HFFc6 (cell line): ENCODE measurements around the gene NEK2. TPM values are rescaled to one million over a fixed set of nuclear protein-coding genes. Genes with fewer than 3 reads are reported as not detected.
A peak's percentile ranks its signal among the peaks of the same experiment; 100 is the strongest.
"Not testable (repeated sequence)": the region's sequence is repeated elsewhere in the genome, so short reads cannot be mapped to it uniquely, and the experiment has no call there.

Experiments
- DNase-seq: peaks from one replicate; pipeline ENCODE4 v3.0.0-alpha.2; 2018
- H3K27ac Mint-ChIP-seq: 2 replicates; pipeline ENCODE4 v1.8.0; 2020; ENCODE audit warnings: mild to moderate bottlenecking, mixed read lengths
- H3K27me3 Mint-ChIP-seq: 2 replicates; pipeline ENCODE4 v1.8.0; 2021; ENCODE audit warnings: mild to moderate bottlenecking, moderate library complexity, mixed read lengths; ENCODE audit not compliant: insufficient read depth
- H3K36me3 Mint-ChIP-seq: 2 replicates; pipeline ENCODE4 v1.8.0; 2021; ENCODE audit warnings: low read depth, mixed read lengths
- H3K4me1 Mint-ChIP-seq: 2 replicates; pipeline ENCODE4 v1.8.0; 2020; ENCODE audit warnings: low read depth, mixed read lengths
- H3K4me3 Mint-ChIP-seq: 2 replicates; pipeline ENCODE4 v1.8.0; 2020; ENCODE audit warnings: mild to moderate bottlenecking, moderate library complexity, mixed read lengths
- H3K9me3 Mint-ChIP-seq: 2 replicates; pipeline ENCODE4 v1.8.0; 2020; ENCODE audit warnings: mild to moderate bottlenecking, mixed read lengths
- CTCF ChIP-seq: fragments of 200-600 bp; sonication (generic); IDR thresholded peaks from 2 replicates; pipeline ENCODE4 v1.5.0; 2021; ENCODE audit warnings: antibody characterized with exemption, mild to moderate bottlenecking
- long read RNA-seq: library from polyadenylated mRNA; unstranded; transcript quantifications from one replicate; pipeline ENCODE4 v2.0.0, GENCODE V29; 2019
- total RNA-seq, 6 experiments: library from RNA; stranded (reverse); fragmentation: NEBNext Ultra II Directional; extraction: Animal tissue kit (Norgen Biotek cat#: 25700); gene quantifications; 2 replicates in 1 of 6; 3 replicates in 5 of 6; pipeline ENCODE4 v1.2.3, GENCODE V29; 2021

The NEK2 gene
- total RNA-seq: 10 to 100 TPM; 10.2 to 28.6 (median 26.8) TPM
- long read RNA-seq, transcript NEK2-202 (8 exons, 2,131 nt): major isoform, 7 of 13 reads
- long read RNA-seq, partial matches to known transcripts: 2 of 13 reads
- long read RNA-seq, other reads (novel, unspliced or antisense): 3 of 13 reads

GRCh38 chr1:211675230-211676105 lies at the start of gene NEK2:
NEK2 (minus strand) TSS chr1:211675621; CDS start chr1:211675479, 142 bp downstream.
- peaks cover 5% of the 10 kb centered on the region; the same call in 1 of the 2 replicates for H3K36me3 Mint-ChIP-seq
- peaks cover 46% of the 10 kb centered on the region for H3K4me1 Mint-ChIP-seq
- H3K9me3 Mint-ChIP-seq: no peaks in the 10 kb centered on the region
- TF ChIP-seq CTCF: 0 out of 2 replicates have a peak, but pooled peaks have one; percentile 3
- peak; percentile 92 for DNase-seq
- peak within 1 kb of the TSS; percentile 88 for H3K27ac Mint-ChIP-seq
- H3K27me3 Mint-ChIP-seq: peaks cover 2% of the 10 kb centered on the region; the same call in 1 of the 2 replicates
- peak within 1 kb of the TSS; percentile 97 for H3K4me3 Mint-ChIP-seq

GRCh38 chr1:211724687-211725196 lies 49.3 kb upstream of the NEK2 start:
- H3K36me3 Mint-ChIP-seq: no peaks in the 10 kb centered on the region
- DNase-seq: no peak
- H3K4me3 Mint-ChIP-seq: no peak overlapping the region
- H3K9me3 Mint-ChIP-seq: no peaks in the 10 kb centered on the region
- 0 out of 2 replicates have a peak, but pooled peaks cover 4% of the 10 kb centered on the region for H3K4me1 Mint-ChIP-seq
- no peak overlapping the region for H3K27ac Mint-ChIP-seq
- H3K27me3 Mint-ChIP-seq: peaks cover 11% of the 10 kb centered on the region
- TF ChIP-seq CTCF: no peak

- Mint-ChIP-seq H3K9me3 (no peaks in the 10 kb centered on the region), H3K27ac (no peak overlapping the region), H3K4me3 (no peak overlapping the region), H3K4me1 (0 out of 2 replicates have a peak, but pooled peaks cover 4% of the 10 kb centered on the region), H3K27me3 (peaks cover 17% of the 10 kb centered on the region), H3K36me3 (no peaks in the 10 kb centered on the region)
- no peak for TF ChIP-seq CTCF
- no peak for DNase-seq
Observed at GRCh38 chr1:211723273-211723672, 47.9 kb upstream of the NEK2 start.

- H3K27ac Mint-ChIP-seq: no peak overlapping the region
- H3K36me3 Mint-ChIP-seq: no peaks in the 10 kb centered on the region
- TF ChIP-seq CTCF: no peak
- no peak overlapping the region for H3K4me3 Mint-ChIP-seq
- no peak for DNase-seq
- no peaks in the 10 kb centered on the region for H3K9me3 Mint-ChIP-seq
- 0 out of 2 replicates have a peak, but pooled peaks cover 4% of the 10 kb centered on the region for H3K4me1 Mint-ChIP-seq
- H3K27me3 Mint-ChIP-seq: peaks cover 20% of the 10 kb centered on the region
Observed at GRCh38 chr1:211722277-211723175, 47.1 kb upstream of the NEK2 start.

- not testable (repeated sequence) for H3K27ac Mint-ChIP-seq, H3K4me1 Mint-ChIP-seq, H3K36me3 Mint-ChIP-seq, H3K4me3 Mint-ChIP-seq, DNase-seq, H3K9me3 Mint-ChIP-seq
- H3K27me3 Mint-ChIP-seq: peaks cover 17% of the 10 kb centered on the region
Observed at GRCh38 chr1:211716555-211716954, 41.1 kb upstream of the NEK2 start.
